GM21529 (cell line): ENCODE data around the gene KIF6.

Source experiments
- ATAC-seq: cut with Tn5 transposase; IDR thresholded peaks from one replicate; pipeline ENCODE4 v1.9.1; 2021; ENCODE audit not compliant: unreplicated experiment

The KIF6 gene

GRCh38 chr6:39599341-39599740 lies 125.9 kb downstream of the KIF6 start:
- no peak for ATAC-seq

- ATAC-seq = no peak
Observed at GRCh38 chr6:39594285-39594684, 130.9 kb downstream of the KIF6 start.

GRCh38 chr6:39593646-39594045 lies 131.6 kb downstream of the KIF6 start:
- no peak for ATAC-seq

- ATAC-seq = no peak
Observed at GRCh38 chr6:39590871-39591393, 134.3 kb downstream of the KIF6 start.

- ATAC-seq = no peak
Observed at GRCh38 chr6:39587080-39587479, 138.1 kb downstream of the KIF6 start.

GRCh38 chr6:39585641-39586040 lies 139.6 kb downstream of the KIF6 start:
- ATAC-seq = no peak

- ATAC-seq = no peak
Observed at GRCh38 chr6:39577446-39578165, 147.6 kb downstream of the KIF6 start.

- ATAC-seq = no peak
Observed at GRCh38 chr6:39576556-39577303, 148.5 kb downstream of the KIF6 start.

- ATAC-seq = no peak
Observed at GRCh38 chr6:39574991-39575390, 150.2 kb downstream of the KIF6 start.

- ATAC-seq = no peak
Observed at GRCh38 chr6:39573541-39573940, 151.7 kb downstream of the KIF6 start.

- no peak for ATAC-seq
Observed at GRCh38 chr6:39572661-39573340, 152.4 kb downstream of the KIF6 start.

GRCh38 chr6:39568896-39569295 lies 156.3 kb downstream of the KIF6 start:
- no peak for ATAC-seq

GRCh38 chr6:39567091-39567490 lies 158.1 kb downstream of the KIF6 start:
- no peak for ATAC-seq

- ATAC-seq = no peak
Observed at GRCh38 chr6:39566456-39566855, 158.8 kb downstream of the KIF6 start.

- ATAC-seq = no peak
Observed at GRCh38 chr6:39565956-39566355, 159.3 kb downstream of the KIF6 start.

- no peak for ATAC-seq
Observed at GRCh38 chr6:39563566-39564311, 161.5 kb downstream of the KIF6 start.

- no peak for ATAC-seq
Observed at GRCh38 chr6:39561536-39562266, 163.5 kb downstream of the KIF6 start.

- ATAC-seq = no peak
Observed at GRCh38 chr6:39560915-39561314, 164.3 kb downstream of the KIF6 start.

- ATAC-seq = no peak
Observed at GRCh38 chr6:39558591-39559190, 166.5 kb downstream of the KIF6 start.

- no peak for ATAC-seq
Observed at GRCh38 chr6:39558079-39558478, 167.1 kb downstream of the KIF6 start.
